ENCODE results near the gene RPL27A.

The RPL27A gene

DNA sequence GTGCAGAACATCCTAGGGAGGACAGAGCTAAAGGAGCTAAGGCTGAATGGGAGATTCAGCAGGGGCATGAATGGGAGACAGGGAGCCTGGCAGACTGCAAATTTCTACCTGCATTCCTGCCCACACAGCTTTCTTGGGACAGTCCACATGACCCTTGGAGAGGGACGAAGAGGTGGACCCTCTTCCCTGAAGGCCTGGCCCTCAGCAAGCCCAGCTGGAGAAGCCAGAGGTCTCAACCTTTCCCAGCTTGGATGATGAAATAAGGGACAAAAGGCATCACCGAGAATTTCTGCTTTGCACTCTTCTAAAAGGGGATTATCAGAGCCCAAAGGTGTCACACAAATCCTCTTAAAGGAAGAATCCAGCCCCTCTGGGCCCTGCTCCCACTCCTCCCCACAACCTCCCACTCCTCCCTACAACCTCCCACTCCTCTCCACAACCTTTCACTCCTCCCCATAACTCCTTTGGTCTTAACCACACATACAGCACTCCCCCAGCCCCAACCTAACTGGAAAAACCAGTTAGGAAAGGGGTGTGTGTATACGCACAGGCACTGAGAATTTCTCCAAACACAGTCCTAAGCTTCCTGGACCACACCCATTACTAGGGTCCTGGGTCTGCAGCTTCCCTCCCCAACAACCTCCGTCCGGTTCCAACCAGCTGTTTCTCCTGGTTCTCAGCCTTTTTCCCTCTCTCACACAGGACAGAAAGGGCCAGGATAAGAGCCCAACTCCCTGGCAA lies 38.4 kb downstream of the RPL27A start:
- no peak for DNase-seq (ENCODE audit: low read depth in 2 of 3, low spot score in 1 of 3)

DNA sequence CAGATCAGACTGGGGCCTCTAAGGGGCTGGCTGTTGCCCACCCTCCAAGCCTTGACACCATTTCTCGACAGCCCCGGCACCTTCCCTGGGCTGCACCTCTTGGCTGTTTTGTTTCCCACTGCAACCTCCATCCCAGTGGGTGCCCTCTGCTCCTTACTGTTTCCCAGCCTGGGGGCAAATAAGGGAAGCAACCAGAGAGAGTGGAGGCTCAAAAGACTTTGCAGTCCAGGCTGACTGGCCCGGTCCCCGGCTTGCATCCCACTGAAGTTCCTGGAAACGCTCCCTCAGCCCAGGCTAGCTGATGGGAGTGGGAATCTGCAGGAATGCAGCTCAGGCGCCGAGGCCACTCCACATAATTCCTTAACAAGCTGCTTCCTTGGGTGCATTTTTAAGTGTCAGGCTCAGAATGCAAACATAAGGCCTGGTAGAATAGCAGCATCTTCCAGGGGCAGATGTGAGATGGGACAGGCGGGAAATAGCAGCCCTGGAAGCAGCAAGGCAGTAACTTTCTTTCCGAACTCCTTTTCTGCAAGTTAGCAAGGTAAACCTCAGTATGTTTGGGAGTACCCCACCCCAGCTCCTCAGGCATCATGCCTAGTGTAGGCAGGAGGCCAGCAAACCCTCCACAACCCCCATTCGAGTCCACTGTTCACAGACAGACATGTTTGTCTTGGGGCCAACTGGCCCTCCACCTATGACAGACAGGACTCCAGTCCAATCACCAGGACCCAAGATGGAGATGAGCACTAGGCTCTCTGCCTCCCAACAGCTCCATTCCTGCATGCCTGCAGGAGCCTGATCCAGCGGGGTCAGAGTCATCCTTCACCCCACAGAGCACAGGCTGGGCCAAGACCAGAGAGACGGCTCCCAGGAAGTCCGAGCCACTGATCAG lies 39.3 kb downstream of the RPL27A start:
- no peak for DNase-seq (ENCODE audit: low read depth in 2 of 3, low spot score in 1 of 3)

DNA sequence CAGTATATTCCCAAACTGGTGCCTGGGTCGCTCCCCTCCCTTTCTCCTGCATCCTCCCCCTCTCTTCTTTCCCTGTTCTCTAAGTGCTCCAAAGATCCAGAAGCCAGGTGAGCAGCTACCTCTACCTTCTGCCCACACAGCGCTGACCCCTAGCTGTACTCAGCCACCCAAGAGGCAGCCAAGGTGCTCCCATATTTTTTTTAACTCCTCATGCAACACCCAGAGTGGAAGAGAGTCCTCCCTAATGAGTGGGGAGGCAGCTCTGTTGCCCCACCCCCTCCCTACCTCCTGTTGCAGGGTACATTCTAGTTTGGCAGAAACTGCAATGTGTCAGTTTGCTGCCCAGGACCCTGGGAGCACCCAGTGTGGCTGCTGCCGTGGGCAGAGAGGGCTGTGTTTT lies 40.2 kb downstream of the RPL27A start:
- no peak for DNase-seq (ENCODE audit: low read depth in 2 of 3, low spot score in 1 of 3)

DNA sequence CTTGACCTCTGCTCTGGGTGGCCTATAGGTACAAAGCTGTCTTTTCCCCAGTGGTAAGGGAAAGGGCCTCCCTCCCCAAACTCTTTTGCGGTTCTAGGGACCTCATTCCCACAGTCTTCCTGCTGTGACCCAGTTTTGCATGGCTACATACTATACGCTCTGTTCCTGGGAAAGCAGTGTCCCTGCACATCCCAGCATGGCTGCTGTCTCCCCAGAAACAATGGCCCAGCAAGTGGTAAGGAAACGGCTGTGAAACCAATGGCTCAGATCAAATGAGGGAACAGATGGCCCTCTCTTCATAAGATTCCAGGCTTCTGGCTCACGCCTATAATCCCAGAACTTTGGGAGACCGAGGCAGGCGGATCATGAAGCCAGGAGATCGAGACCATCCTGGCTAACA lies 41.1 kb downstream of the RPL27A start:
- no peak for DNase-seq (ENCODE audit: low read depth in 2 of 3, low spot score in 1 of 3)

DNA sequence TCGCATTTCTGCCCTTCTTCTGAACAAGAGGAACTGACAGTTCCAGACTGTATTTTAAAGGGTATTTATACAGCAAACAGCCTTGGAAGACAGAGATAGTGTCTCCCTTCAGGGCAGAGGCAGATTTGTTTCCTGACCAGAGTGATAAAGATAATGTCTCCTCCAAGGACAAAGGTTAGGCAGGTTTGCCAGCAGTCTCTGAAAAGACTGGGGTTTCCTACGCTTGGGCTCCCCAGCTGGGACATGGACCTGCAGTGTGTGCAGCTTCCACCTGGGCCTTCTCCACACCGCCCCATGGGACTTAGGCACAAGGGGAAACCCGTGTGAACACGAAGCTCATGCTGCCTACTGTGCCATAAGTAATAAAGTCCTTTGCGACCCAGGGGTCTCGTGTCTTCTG lies 42.1 kb downstream of the RPL27A start:
- DNase-seq (ENCODE audit: low read depth in 2 of 3, low spot score in 1 of 3) = no peak

DNA sequence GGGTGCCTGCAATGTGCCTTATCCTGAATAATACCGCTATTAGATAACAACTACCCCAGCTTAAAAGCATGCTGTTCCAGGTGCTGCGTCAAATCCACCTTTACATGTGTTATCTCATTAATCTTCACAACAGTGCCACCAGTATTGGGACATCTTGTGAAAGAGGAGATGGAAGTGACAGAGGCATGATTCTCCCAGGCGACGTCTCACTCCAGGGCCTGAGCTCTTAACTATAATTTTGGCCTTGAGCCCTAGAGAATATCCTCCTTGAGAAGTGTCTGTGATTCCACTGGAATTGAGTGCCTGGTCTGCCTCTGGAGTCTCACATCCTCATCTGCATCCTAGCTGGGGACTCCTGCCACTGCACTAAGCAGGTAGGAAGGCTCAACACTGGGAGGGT lies 43.8 kb downstream of the RPL27A start:
- no peak for DNase-seq (ENCODE audit: low read depth in 2 of 3, low spot score in 1 of 3)

DNA sequence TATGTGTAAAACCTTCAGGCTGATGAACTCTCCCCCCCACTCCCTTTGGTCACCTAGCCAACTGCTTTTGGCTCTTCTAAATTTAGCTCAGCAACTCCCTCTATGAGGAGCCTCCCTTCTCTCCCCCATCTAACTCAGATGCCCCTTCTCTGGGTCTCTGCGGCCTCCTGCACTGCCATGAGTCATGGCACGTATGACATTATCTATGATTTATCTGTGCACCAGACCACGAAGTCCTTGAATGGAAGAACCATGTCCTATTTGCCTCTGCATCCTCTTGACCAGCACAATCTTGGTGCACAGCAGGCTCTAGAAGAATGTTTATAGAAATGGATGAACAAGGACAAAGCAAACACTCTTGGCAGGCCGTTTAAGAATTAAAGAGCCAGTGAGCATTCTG lies 46.0 kb downstream of the RPL27A start:
- DNase-seq (ENCODE audit: low read depth in 2 of 3, low spot score in 1 of 3) = no peak

DNA sequence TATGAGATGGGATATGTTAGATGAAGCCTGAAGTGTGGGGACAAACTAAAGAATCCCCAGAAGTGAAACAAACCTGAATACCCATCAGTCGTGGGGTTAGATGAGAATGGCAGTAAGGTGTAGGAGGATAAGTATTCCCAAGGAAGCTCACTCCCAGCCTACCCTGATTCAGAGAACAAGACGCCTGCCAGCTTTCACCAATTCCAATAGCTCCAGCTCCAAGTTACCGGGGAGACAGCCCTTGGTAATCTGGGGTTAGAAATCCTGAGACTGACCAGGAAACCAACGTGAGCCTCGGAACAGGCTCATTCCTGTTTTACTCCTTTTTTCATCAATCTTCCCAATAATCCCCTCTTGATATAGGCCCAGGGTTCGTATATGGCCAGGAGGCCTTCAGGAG lies 46.5 kb downstream of the RPL27A start:
- no peak for DNase-seq (ENCODE audit: low read depth in 2 of 3, low spot score in 1 of 3)

DNA sequence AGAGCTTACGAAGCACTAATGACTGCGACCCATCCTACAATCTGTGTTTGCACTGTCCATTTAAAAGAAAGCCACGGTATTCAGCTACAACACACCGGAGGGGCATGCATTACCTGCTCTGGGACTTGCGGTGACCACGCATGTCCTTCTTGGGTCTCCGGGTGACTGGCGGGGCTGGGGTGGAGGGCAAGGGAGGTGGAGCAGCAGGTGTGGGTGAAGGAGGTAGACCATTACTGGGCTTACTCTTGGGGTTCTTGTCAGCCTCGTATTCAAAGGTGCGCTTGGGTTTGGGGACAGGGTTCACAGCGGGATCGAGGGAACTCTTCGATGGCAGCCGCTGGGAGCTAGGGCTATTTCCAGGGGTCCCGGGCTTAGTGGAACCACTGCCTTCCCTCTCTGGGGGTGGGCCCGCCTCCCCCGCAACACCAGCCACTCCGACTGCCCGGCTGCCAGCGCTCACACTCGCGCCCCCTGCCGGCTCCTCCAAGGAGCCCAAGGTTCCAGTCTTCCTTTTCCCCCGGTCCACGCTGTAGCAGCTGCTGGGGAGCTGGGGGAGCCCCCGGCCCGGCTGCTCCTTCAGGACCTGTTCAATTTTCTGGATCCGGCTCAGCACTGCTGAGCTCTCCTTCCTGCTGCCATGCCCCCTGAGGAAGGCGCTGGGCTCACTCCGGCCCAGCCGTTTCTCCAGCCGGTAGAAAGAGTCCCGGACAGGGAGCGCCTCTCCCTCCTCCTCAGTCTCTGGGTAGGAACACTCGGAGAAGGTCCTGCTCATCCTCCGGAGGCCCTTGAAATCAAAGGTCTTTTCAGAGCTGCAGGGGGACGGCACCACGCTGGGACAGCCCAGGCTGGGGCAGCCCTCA lies 47.5 kb downstream of the RPL27A start:
- DNase-seq (ENCODE audit: low read depth in 2 of 3, low spot score in 1 of 3) = no peak

DNA sequence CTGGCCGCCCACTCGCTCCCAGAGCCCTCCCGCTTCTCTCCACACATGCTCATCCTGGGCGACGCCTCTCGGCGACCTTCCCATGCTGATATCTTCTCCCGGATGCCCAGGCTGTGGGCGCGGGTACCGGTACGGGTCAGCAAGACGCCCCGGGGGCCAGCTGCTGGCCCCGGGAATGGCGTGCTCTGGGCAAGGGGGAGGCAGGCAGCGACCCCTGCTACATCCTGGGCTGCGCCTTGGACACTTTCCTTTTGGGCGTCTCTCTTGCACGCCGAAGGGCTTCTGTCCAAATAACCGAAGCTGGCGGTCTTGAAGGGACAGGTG lies 48.1 kb downstream of the RPL27A start:
- DNase-seq (ENCODE audit: low read depth in 2 of 3, low spot score in 1 of 3) = no peak

DNA sequence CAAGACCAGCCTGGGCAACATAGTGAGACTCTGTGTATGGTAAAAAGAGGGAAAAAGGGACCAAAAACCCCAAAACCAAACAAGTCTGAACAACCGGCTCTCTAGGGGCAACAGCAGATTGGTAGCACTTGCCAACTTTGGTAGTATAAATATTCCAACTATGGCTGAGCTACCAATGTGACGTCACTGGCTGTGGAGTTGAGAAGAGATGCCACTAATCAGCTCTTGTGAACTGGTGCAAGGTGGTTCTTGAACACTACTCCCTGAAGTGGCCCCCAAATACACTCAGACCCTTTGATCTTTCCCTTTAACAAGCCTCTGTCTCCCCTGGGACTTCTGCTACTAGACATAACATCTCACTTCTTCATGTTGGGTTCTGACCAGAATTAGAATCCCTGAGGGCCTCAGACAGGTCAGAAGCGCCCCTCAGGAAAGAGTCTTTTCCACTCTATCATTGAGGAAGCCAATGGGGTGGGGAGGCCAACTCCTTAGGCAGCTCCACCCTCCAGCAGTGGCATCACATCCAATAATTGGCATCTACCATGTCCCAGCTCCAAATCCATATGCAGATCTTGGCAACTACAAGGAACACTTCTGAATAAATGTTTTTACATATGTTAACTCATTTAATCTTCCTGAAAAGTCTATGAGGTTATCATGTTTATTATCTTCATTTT lies 49.2 kb downstream of the RPL27A start:
- DNase-seq (ENCODE audit: low read depth in 2 of 3, low spot score in 1 of 3) = no peak

DNA sequence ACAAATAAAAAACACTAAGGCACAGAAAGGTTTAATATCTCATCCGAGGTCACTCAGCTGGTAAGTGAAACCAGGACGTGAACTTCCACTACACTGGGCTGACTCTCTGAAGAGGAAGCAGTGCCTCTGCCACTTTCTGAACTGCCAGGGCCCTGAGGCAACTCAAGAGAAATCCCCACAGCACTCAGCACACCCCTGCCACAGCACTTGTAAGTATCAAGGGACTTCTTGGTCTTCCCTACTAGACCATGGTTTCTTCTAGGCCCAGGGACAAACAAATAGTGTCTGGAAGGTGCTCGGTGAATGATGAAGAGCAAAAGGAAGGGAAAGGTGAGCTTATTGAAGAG lies 49.7 kb downstream of the RPL27A start:
- no peak for DNase-seq (ENCODE audit: low read depth in 2 of 3, low spot score in 1 of 3)

DNA sequence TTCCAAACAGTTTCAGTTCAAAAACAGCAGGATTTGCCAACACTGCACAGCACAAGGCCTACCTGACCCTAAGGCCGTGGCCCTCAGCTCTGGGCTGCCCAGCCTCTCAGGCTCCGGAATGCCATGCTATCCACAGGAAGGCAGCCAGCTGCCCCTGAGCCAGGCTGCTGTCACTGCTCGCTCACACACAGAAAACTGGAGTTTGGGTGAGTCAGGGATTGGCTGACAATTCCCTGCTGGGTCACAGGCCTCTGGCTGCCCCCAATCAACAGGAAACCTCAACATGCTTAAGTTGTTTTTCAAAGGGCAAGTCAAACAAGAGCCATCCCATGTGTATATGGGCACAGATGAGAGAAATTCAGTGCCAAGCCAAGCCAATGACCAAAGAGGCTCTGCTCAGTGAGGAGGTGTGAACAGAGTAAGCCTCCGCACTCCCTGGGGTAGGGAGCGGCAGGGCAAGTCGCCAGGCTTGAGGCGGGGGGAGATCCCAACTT lies 50.2 kb downstream of the RPL27A start:
- DNase-seq (ENCODE audit: low read depth in 2 of 3, low spot score in 1 of 3) = no peak

DNA sequence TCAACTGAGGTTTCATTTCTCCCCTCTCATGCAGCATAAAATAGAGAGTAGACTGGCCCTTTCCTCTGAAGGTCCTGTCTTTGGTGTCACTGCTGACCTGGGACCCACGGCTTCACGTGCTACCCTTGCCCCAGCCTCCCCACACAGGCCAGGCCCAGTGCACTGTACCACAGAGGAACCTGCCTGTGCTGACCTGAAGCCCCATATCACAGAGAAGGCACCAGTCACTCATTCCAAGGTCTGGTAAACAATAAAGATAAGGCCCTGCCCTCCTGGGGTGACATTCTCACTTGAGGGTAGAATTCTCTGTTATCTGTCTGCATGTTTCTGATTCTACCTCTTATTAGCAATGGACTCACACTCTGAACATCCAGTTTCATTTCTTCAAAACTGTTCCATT lies 51.3 kb downstream of the RPL27A start:
- DNase-seq (ENCODE audit: low read depth in 2 of 3, low spot score in 1 of 3) = no peak

DNA sequence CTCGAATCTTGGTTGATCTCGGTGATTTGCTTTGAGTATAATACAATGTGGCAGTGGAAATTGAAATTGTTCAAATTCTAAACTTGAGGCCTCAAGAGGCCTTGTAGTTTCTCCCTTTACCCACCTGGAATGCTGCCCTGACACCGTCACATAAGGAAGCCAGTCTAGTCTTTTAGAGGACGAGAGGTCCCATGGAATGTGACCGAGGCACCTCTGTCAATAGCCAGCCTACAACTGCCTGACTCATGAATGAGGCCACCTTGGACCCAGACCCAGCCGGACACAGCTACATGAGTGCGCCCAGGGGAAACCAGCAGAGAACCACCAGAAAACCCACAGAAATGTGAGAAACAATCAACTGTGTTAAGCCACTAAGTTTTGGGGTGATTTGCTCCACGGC lies 52.5 kb downstream of the RPL27A start:
- no peak for DNase-seq (ENCODE audit: low read depth in 2 of 3, low spot score in 1 of 3)

DNA sequence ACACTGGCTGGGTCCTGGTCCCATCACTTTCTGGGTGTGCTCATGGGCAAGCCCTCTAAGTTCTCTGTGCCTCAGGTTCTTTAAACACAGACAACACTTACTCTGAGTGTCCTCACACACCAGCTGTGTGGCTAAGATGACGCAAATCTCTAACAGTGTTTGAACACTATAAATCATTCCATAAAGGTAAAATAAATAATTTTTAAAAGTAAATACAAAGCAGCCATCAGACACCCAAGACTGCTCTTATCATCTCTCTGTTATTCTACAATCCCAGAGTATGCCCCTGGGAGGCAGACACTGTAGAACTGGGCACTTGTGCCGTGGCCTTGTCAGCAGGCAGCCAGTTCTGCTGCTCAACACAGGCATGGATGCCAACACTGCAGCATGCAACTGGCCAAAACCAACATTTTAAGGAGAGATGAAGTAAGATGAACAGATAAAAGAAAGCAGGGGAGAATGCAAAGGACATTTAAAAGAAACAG lies 56.8 kb downstream of the RPL27A start:
- DNase-seq (ENCODE audit: low read depth in 2 of 3, low spot score in 1 of 3) = no peak

Measured in stimulated activated CD4-positive, alpha-beta T cell treated with anti-CD3 and anti-CD28 coated beads, Interleukin-12 subunit alpha, Interleukin-12 subunit beta, amount 100 ng/mL, for 48 hours (primary cell).